SK-N-SH treated with all-trans-retinoic acid at 6 μM for 48 hours (cell line): ENCODE results near the gene MC4R.

Experiments
- ARNTL ChIP-seq: fragments of 450-650 bp; formaldehyde crosslinking; IDR thresholded peaks from 2 replicates; pipeline ENCODE4 v1.5.0; 2020; ENCODE audit warnings: low read depth, mild to moderate bottlenecking, moderate library complexity, borderline replicate concordance
- CSDC2 ChIP-seq: fragments of 250-450 bp; sonication (Bioruptor Pico); IDR thresholded peaks from 2 replicates; pipeline ENCODE4 v1.5.0; 2020; ENCODE audit warnings: mild to moderate bottlenecking, moderate library complexity
- ESRRG ChIP-seq: fragments of 250-450 bp; sonication (Bioruptor Pico); IDR thresholded peaks from 2 replicates; pipeline ENCODE4 v1.6.1; 2021; ENCODE audit warnings: mild to moderate bottlenecking
- ISL1 ChIP-seq: fragments of 250-450 bp; sonication (Bioruptor Pico); IDR thresholded peaks from 2 replicates; pipeline ENCODE4 v2.1.2; 2022; ENCODE audit warnings: mild to moderate bottlenecking, moderate library complexity
- OSR1 ChIP-seq: fragments of 250-450 bp; sonication (Bioruptor Pico); IDR thresholded peaks from 2 replicates; pipeline ENCODE4 v1.8.0; 2022; ENCODE audit warnings: moderate library complexity, mild to moderate bottlenecking, inconsistent platforms
- TOX ChIP-seq: fragments of 250-450 bp; sonication (Bioruptor Pico); IDR thresholded peaks from 2 replicates; pipeline ENCODE4 v1.8.0; 2021; ENCODE audit warnings: mild to moderate bottlenecking, moderate library complexity, borderline replicate concordance
- ZFP30 ChIP-seq: fragments of 450-650 bp; formaldehyde crosslinking; IDR thresholded peaks from 2 replicates; pipeline ENCODE4 v1.5.0; 2022; ENCODE audit warnings: mild to moderate bottlenecking, moderate library complexity
- ZNF565 ChIP-seq: fragments of 450-650 bp; formaldehyde crosslinking; conservative IDR thresholded peaks from 2 replicates; pipeline ENCODE4 v1.5.0; 2020; ENCODE audit warnings: low read depth, mild to moderate bottlenecking, moderate library complexity
- ZNF70 ChIP-seq: fragments of 450-650 bp; formaldehyde crosslinking; IDR thresholded peaks from 2 replicates; pipeline ENCODE4 v1.5.0; 2020; ENCODE audit warnings: mild to moderate bottlenecking, moderate library complexity
- ZNF8 ChIP-seq: fragments of 450-650 bp; formaldehyde crosslinking; IDR thresholded peaks from 2 replicates; pipeline ENCODE4 v1.5.0; 2020; ENCODE audit warnings: mild to moderate bottlenecking, moderate library complexity
- TF ChIP-seq, protein P1 (sequence below): fragments of 250-450 bp; sonication (Bioruptor Pico); IDR thresholded peaks from 2 replicates; pipeline ENCODE4 v1.5.1; 2020; ENCODE audit warnings: low read depth, mild to moderate bottlenecking, moderate library complexity
- TF ChIP-seq, protein P2 (sequence below): fragments of 250-450 bp; sonication (Bioruptor Pico); IDR thresholded peaks from 2 replicates; pipeline ENCODE4 v1.8.0; 2021; ENCODE audit warnings: low read depth, mild to moderate bottlenecking, moderate library complexity, borderline replicate concordance

DNA sequence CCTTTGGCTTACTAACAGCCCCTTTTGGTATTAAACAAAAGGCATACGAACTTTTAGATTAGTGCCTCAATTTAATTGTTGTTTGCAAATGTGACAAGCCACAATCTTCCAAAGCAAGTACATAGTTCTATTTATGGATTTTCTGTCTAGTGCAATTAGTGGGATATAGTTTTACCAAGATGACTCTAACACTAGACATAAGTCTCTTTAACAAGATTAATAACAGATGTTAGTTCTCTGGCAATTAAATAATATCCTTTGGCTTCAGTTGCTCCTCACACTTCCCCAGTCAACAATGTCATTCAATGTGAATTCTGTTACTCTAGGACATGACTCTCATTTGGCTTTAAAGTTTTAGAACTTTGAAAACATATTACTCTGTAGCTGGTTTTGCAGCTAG lies 16.7 kb upstream of the MC4R start:
- TF ChIP-seq ZNF8 (CRISPR knock-in tag) (no peak), ISL1 (CRISPR knock-in tag) (no peak), ZNF565 (CRISPR knock-in tag) (no peak), ESRRG (CRISPR knock-in tag) (no peak), ZFP30 (no peak), CSDC2 (CRISPR knock-in tag) (no peak), TOX (CRISPR knock-in tag) (no peak), ARNTL (CRISPR knock-in tag) (no peak), ZNF70 (CRISPR knock-in tag) (no peak), OSR1 (CRISPR knock-in tag) (no peak)
- TF ChIP-seq, protein P1, sequence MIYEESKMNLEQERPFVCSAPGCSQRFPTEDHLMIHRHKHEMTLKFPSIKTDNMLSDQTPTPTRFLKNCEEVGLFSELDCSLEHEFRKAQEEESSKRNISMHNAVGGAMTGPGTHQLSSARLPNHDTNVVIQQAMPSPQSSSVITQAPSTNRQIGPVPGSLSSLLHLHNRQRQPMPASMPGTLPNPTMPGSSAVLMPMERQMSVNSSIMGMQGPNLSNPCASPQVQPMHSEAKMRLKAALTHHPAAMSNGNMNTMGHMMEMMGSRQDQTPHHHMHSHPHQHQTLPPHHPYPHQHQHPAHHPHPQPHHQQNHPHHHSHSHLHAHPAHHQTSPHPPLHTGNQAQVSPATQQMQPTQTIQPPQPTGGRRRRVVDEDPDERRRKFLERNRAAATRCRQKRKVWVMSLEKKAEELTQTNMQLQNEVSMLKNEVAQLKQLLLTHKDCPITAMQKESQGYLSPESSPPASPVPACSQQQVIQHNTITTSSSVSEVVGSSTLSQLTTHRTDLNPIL (CRISPR knock-in tag) = no peak
- TF ChIP-seq, protein P2, sequence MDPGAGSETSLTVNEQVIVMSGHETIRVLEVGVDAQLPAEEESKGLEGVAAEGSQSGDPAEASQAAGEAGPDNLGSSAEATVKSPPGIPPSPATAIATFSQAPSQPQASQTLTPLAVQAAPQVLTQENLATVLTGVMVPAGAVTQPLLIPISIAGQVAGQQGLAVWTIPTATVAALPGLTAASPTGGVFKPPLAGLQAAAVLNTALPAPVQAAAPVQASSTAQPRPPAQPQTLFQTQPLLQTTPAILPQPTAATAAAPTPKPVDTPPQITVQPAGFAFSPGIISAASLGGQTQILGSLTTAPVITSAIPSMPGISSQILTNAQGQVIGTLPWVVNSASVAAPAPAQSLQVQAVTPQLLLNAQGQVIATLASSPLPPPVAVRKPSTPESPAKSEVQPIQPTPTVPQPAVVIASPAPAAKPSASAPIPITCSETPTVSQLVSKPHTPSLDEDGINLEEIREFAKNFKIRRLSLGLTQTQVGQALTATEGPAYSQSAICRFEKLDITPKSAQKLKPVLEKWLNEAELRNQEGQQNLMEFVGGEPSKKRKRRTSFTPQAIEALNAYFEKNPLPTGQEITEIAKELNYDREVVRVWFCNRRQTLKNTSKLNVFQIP (CRISPR knock-in tag) = no peak
